OCI-LY7 (cell line): Measurements from ENCODE around the gene ARFGEF3.

Experiments
- CTCF ChIP-seq: fragments of 200-600 bp; sonication (generic); conservative IDR thresholded peaks from 2 replicates; pipeline ENCODE4 v1.5.1; 2014; ENCODE audit warnings: mild to moderate bottlenecking, antibody characterized with exemption, low read length, moderate library complexity, mixed read lengths
- EZH2phosphoT487 ChIP-seq: fragments of 200-600 bp; sonication (generic); IDR thresholded peaks from 2 replicates; pipeline ENCODE4 v1.6.1; 2018; ENCODE audit warnings: low read depth, borderline replicate concordance, mild to moderate bottlenecking, mixed run types, antibody characterized with exemption, low read length, moderate library complexity, mixed read lengths

- TF ChIP-seq CTCF = no peak
- no peak for TF ChIP-seq EZH2phosphoT487
Measured at GRCh38 chr6:138241381-138241780, 79.6 kb downstream of the ARFGEF3 start.
